NOMO-1 (cell line): ENCODE data around the gene SMC5.
A peak's percentile ranks its signal among the peaks of the same experiment; 100 is the strongest.
"Not testable (repeated sequence)": the region's sequence is repeated elsewhere in the genome, so short reads cannot be mapped to it uniquely, and the experiment has no call there.

Experiments used
- DNase-seq, 2 experiments: peaks; one replicate each; lab custom pipeline; 2025; ENCODE audit not compliant: unreplicated experiment in 2 of 2; lab: John Stamatoyannopoulos, UW

Gene SMC5

DNA sequence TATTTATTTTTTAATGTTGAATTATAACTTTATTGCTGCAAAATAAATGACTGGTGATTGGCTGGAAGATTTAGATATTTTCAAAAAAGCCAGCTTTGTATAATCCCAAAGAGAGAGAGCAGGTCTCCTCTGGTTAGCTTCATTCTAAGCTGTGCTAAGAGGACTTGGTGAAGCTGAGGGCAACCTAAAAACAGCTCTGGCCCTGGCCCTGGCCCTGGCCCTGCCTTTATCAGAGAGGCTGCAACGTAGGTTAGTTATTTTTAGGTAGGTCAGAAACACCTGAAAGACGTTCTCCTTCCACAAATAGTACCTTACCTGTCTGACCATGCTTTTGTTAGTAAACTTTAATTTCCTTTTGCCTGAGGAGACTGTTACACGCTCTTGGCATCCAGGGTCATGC, 97.0 kb downstream of the SMC5 start:
- DNase-seq, result no peak

DNA sequence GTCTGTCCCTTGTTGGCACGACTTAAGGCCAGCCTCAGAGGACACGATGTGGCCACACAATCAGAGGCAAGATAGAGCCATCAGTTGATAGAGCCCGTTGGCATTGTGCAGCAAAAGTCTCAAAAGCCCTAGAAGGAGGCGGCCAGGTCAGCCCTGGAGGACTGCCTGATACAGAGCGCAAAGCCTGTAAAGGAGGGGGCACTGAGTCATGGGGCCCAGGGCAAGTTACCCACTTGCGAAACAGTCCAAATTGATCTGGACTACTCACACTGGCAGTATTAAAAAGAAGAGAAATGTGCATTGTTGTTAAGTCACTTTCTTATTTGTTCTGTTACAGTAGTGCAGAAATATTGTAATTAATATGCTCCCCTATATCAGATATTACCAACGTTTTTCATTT, 104.2 kb downstream of the SMC5 start:
- DNase-seq, result peak; percentile 1 to 2

DNA sequence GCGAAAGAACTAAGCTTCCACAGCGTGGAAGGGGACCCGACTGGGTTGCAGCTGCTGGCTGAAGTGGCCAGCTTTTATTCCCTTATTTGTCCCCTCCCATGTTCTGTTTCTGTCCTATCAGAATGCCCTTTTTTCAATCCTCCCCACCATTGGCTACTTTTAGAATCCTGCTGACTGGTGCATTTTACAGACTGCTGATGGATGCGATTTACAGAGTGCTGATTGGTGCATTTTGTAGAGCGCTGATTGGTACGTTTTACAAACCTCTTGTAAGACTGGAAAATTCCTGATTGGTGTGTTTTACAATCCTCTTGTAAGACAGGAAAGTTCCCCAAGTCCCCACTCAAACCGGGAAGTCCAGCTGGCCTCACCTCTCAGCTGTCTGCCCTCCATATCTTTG, 105.0 kb downstream of the SMC5 start:
- no peak for DNase-seq

DNA sequence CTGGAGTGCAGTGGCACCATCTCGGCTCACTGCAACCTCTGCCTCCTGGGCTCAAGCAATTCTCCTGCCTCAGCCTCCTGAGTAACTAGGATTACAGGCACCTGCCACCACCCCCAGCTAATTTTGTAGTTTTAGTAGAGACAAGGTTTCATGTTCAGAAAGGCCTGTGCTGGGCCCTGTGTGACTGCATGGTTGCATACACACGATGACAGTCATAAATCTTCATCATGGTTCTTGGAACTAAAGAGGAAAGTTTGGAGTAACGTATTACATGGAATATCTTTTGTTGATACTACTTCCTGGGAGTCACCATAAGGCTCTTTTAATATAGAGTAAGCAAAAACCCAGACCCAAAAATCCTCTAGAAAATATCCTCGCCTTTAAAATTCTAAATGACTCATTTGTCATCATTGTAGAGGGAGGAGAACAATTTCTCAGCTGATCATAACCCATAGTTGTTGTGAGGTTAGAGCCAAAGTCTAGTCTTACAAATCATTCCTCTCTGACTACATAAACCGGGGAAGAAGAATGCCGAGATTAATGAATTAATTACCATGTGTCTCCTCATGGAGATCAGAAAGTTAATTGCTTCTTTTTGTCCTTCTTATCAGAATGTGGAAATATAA, 108.6 kb downstream of the SMC5 start:
- DNase-seq, result no peak

DNA sequence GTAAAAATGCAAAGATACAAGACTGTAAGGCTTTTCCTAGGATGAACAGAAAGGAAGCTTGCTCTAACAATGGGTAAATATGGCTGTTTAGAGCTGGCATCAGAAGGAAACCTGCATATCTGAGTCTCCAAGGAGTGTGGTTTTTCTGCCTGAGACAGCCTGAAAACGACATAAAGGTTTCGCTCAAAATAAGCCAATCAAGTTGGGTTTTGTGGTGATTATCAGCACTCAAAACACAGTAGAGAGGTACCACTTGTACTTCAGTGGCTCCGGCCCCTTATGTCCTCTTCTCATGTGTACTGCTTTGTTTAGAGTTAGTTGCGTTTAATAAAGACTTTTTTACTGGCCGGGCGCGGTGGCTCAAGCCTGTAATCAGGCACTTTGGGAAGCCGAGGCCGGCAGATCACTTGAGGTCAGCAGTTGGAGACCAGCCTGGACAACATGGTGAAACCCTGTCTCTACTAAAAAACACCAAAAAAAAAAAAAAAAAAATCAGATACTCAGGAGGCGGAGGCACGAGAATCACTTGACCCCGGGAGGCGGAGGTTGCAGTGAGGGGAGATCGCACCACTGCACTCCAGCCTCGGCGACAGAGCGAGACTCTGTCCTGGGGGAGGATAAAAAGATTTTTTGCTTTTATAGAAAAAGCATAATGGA, 116.3 kb downstream of the SMC5 start:
- no peak for DNase-seq

DNA sequence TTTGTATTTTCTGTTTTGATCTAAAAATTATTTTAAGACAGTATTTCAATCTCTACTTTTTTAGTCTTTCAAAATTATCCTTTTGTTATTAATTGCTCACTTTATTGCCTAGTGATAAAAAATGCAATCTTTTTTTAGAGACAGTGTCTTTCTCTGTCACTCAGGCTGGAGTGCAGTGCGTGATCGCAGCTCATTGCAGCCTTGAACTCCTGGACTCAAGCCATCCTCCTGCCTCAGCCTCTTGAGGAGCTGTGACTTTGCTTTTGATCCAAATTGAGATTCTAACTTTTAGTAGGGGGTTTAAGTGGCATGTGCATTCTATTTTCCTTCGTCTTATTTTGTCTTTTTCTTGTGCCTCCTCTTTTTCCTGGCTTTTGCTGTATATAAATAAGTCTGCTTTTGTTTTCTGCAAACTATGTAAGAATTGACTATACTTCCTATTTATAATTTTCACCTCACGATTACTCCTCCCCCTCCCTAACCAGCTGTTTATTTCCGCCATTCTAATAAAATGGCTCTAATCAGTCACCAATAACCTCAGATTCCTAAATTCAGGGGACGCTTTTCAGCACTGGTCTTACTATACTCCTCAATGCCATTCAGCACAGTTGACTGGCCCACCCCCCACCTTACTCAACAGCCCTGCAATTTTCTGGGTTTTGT, 123.4 kb downstream of the SMC5 start:
- no peak for DNase-seq

DNA sequence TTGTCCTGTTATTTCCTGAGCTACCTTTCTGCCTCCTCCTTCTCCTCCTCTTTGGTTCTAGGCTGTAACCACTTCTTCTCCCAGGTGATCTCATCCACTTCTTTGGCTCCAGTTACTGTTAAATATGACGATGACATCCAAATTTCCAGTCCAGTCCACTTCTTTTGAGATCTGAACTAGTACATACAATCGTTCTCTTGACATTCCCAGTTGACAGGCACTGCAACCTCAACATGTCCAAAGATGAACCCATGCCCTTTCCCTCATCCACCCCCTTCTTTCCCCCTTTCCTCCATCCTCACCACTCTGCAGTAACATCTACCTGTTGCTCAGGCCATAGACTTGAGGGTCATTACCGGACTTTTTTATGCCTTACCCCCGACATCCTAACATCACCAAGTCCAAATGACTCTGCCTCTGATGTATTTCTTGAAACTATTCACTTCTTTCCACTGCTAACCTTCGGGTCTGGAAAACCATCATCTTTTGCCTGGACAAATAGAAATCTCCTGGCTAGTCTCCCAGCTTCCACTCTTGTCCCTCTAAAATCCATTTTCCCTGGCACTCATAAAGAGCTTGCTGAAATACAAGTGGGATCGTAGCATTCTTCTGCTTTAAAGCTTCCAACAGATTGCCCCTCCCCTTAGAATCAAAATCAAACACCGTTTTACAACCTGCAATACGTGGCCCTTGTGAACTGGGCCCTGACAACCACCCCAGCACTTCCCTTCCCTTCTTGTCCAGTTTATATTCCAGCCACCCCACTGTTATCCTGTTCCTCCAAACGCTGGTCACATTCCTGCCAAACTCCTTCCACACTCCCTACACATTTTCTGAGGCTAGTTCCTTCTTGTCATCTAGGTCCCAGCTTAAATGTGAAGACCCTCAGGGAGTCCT, 124.2 kb downstream of the SMC5 start:
- no peak for DNase-seq

DNA sequence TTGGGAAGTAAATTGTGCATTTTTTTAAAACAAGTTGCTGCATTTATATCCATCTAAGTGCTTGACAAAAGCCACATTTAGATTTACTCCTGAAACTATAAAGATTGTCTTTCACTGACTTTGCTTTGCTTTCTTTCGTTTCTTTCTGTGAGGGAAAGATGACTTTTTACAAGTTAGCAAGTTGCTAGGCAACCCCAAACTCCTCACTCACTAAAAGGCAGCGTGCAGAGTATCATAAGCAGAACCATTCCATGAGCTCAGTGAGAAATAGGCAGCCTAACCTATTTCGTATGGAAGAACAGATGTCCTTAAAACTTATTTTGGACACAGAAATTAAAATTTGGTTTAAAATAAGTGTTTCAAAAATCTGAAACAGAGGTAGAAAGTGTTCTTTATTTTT, 126.6 kb downstream of the SMC5 start:
- no peak for DNase-seq

DNA sequence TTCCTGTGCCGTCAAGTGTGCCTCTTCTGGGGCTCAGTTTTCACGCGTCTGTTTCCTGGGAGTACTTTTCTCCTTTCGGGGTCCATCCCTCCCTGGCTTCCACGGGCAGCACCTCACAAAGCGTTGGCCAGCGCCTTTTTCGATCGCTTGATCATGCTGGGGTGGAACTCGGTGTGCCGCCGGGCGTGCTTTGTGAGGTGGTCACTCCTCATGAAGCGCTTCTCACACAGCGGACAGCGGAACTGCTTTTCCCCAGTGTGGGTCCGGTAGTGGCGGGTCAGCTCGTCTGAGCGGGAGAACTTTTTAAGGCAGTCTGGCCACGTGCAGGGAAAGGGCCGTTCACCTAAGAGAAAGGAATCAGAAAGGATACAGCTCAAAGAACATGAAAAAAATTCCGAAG, 128.9 kb downstream of the SMC5 start:
- no peak for DNase-seq

DNA sequence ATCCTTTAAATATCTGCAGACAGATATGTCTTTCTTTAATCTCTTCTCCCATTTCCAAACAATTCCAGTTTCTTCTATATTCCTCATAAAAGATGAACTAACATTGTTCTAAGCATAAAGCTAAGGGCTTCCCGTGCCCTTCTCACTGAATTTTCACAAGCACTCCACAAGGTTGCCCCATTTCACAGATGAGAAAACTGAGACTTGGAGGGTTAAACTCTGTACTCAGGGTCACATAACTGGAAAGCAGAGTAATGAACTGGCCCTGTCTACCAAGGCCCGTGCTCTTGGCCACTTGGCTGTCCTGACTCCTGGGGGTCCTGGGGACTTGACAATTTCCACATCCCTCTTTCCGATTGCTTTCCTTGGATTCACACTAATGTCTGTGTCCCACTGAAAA, 130.4 kb downstream of the SMC5 start:
- DNase-seq, result no peak

DNA sequence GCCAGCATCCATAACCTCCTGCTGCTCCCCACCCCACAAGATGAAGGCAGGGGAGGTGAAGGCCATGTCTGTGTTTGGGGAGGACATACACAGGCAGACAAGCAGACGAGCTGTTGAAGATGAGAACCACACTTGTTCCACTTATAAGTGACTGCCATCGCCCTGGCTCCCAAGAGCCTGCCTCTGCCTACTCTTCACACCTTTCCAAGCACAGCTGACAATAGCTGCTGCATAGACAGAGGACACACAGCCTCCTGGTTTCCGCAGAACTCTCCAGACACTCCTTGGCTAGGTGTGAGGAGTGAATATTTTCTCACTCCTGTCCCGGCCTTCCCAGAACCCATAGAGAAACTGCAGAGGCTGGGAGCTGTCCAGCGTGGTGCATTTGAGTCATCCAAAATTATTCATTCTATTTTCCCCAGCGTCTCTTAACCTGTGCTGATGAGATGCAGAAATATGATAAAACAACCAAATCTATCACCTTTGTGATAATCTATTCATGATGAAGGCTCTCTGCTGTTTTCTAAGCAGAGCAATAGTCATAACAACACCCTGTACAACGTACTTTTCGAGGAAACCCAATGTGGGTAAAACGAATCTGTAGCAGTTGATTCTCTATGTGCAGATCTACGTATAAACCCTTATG, 131.0 kb downstream of the SMC5 start:
- DNase-seq, result no peak

DNA sequence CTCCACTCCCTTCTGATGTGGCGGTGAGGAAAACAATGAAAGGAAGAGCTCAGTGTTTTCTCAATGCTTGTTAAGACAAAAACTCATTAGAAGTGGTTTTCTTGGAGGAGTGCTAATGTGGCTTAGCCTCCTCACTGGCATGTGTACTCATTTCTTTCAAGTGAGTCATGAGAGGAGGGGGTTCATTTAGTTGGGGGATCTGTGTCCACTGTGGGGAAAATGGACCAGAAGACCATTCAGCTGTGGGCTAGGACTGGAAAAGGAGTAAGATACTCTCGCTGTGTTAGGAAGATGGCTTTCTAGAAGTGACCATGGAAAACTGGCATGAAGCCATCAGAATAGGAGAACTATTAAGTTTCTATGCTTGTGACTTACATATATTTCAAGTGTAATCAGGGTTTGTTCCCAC, 132.2 kb downstream of the SMC5 start:
- no peak for DNase-seq

DNA sequence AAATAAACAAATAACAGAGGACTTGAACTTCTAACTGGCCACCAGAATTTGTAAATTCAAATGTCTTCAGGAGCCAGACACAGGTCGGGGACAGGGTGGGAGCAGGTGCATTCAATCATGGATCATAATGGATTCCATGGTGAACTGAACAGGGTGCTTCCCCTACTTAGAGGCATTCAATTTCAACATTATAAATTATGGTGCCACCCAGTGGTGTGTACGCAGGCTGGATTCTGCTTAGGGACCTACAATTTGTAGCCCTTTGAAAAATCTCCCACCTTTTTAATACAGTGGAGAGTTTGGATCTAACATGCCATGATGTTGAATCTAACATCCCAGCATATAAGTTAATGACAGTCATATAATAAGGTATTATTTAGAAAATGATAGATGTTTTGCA, 133.4 kb downstream of the SMC5 start:
- no peak for DNase-seq

DNA sequence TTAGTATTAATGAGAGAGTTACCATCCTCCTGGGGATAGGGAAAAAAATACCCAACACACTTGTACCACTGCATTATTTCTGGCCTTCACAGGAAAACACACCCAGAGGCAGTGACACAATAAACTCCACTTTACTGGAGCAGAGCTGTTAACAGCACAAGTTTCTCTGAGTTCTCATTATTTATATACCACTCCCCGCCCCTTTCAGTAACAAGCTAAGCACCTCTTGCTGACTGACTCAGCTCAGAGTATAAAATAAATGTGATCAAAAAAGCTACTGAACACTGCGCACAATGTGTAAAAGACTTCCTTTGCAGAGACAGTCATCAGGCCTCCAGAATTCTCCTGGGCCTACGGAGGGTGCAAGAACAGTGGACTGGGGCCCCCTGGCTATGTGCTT, 134.1 kb downstream of the SMC5 start:
- no peak for DNase-seq

DNA sequence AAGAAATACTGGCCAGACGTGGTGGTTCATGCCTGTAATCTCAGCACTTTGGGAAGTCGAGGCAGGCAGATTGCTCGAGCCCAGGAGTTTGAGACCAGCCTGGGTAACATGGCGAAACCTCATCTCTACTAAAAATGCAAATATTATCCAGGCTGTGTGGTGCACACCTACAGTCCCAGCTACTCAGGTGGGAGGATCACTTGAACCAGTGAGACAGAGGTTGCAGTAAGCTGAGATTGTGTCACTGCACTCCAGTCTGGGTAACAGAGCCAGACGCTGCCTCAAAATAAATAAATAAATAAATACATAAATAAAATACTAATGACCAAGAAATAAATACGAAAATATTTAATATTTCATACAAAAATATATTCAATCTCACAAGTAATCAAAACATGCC, 136.9 kb downstream of the SMC5 start:
- DNase-seq, result no peak

DNA sequence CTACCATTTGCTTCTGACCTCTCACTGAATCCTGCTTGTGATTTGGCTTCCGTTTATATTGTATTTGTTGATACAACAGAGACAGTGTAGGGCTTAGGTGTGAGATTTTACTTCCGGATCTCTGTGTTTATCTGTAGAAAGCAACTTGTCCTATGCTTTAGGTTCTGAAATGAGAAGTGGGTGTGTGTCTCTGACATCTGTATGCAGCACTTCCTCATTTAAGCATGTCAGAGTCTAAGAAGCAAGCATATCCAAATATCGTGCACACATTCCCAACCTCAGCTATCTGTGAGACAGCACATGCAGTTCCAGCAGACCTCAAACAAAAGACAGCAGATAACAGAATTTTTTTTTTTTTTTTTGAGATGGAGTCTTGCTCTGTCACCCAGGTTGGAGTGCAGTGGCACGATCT, 139.4 kb downstream of the SMC5 start:
- DNase-seq, result peak; percentile 8 to 69

DNA sequence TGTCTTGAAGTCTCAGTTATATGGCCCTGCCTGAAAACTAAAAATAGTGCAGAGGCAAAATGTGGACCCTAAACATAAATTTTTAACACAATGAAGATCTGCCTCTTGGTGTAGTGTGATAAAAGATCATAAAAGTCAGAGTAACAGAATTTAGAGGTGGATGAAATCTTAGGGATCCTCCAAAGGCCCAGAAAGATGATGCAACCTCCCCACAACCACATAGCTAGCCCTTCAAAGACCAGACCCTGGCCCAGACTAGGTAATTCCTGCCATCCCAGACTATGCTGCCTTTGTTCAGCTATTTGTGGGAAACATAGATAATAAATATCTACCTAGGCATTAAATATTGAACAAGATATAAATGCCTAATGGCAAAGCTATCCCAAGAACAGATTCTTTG, 140.4 kb downstream of the SMC5 start:
- no peak for DNase-seq

DNA sequence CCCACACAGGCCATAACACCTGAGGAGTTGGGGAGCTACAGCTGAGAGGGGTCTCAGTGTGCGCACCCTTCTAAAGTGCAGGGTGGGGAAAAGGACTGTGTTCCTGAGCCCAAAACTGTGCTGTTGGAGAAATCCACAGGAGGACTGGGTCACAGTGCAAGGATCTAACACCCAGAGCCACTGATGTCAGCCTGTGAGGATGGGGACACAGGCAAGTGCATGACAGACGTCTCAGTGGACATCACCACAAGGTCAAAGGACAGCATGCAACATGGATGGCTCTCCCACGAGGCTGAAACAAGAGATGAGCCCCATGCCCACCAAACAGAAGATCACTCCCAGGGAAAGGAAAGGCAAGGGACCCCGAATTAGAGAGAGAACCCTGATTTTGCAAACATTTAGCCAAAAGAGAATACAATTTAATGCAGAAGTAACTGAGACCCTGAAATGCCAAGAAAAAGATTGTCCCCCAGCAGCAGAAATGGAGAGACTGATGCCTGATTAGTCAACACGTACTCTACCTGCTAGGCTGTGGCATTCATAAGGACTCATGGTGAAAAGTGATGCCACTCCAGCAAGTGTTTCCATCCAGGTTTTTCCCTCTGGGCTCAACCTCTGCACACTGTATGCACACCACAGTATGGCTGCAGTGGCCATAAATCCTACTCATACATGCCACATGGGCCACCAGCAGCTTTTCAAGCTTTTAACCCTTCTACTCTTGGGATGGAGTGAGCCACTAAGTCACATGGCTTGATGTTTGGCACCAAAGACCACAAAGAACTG, 141.5 kb downstream of the SMC5 start:
- no peak for DNase-seq

DNA sequence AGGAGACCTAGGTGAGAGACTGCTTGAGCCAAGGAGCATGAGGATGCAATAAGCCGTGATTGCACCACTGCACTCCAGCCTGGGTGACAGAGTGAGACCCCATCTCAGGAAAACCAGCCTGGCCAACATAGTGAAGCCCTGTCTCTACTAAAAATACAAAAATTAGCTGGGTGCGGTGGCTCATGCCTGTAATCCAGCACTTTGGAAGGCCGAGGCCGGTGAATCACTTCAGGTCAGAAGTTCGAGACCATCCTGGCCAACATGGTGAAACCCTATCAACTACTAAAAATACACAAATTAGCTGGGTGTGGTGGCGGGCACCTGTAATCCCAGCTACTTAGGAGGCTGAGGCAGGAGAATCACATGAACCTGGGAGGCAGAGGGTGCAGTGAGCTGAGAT, 142.5 kb downstream of the SMC5 start:
- DNase-seq, result not testable (repeated sequence)

DNA sequence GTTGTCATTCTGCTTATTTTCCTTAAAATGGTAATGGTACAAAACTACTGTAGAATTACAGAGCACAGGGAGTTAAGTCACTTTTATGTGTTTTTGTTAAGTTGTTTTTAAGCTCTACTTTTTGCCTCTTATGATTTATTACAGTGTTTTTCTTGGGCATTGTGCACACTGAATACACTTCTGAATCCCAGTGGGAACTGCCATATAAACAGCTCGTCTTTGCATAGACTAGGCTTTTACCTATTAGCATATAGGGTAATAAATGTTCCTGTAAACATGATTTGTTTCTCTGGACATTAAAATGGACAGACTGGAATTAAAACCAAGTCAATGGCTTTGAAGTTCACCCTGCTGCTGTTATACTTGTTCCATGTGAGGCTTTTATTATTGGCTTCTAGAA, 143.4 kb downstream of the SMC5 start:
- no peak for DNase-seq
